Hepatocyte (in vitro differentiated cells): ENCODE measurements around the gene PTPRN2. TPM values are rescaled to one million over a fixed set of nuclear protein-coding genes. Genes with fewer than 3 reads are reported as not detected.

ENCODE experiments used
- DNase-seq: peaks from one replicate; pipeline ENCODE4 v3.0.0-alpha.2; 2016; ENCODE audit warnings: low spot score
- H2AFZ ChIP-seq: fragments of 200-600 bp; sonication (generic); 2 replicates; pipeline ENCODE4 v1.6.0; 2016; ENCODE audit warnings: antibody characterized with exemption, mild to moderate bottlenecking
- H3K27ac ChIP-seq: fragments of 200-600 bp; sonication (generic); 2 replicates; pipeline ENCODE4 v1.5.1; 2016; ENCODE audit warnings: mild to moderate bottlenecking
- H3K27me3 ChIP-seq: fragments of 200-600 bp; sonication (generic); 2 replicates; pipeline ENCODE4 v1.6.1; 2016
- H3K36me3 ChIP-seq: fragments of 200-600 bp; sonication (generic); replicated peaks from 2 replicates; pipeline ENCODE4 v1.5.1; 2016; ENCODE audit warnings: low read depth; ENCODE audit not compliant: insufficient read depth
- H3K4me1 ChIP-seq: fragments of 200-600 bp; sonication (generic); 2 replicates; pipeline ENCODE4 v1.5.1; 2016; ENCODE audit warnings: mild to moderate bottlenecking, moderate library complexity; ENCODE audit not compliant: insufficient read depth
- H3K4me2 ChIP-seq: fragments of 200-600 bp; sonication (generic); 2 replicates; pipeline ENCODE4 v1.6.0; 2016
- H3K4me3 ChIP-seq: fragments of 200-600 bp; sonication (generic); 2 replicates; pipeline ENCODE4 v1.5.1; 2016; ENCODE audit warnings: mild to moderate bottlenecking
- H3K79me2 ChIP-seq: fragments of 200-600 bp; sonication (generic); 2 replicates; pipeline ENCODE4 v1.6.0; 2017; ENCODE audit warnings: mild to moderate bottlenecking
- H3K9me2 ChIP-seq: fragments of 200-600 bp; sonication (generic); replicated peaks from 2 replicates; pipeline ENCODE4 v1.6.0; 2017; ENCODE audit warnings: mild to moderate bottlenecking; ENCODE audit not compliant: insufficient read depth
- H3K9me3 ChIP-seq: fragments of 200-600 bp; sonication (generic); 2 replicates; pipeline ENCODE4 v1.5.1; 2016; ENCODE audit warnings: low read depth, mild to moderate bottlenecking
- H4K20me1 ChIP-seq: fragments of 200-600 bp; sonication (generic); 2 replicates; pipeline ENCODE4 v1.6.0; 2016; ENCODE audit warnings: mild to moderate bottlenecking; ENCODE audit not compliant: insufficient read depth, poor library complexity, severe bottlenecking
- EZH2 ChIP-seq: fragments of 200-600 bp; sonication (generic); IDR thresholded peaks from 2 replicates; pipeline ENCODE4 v1.6.1; 2016; ENCODE audit warnings: antibody characterized with exemption, mild to moderate bottlenecking, borderline replicate concordance
- EZH2phosphoT487 ChIP-seq: fragments of 200-600 bp; sonication (generic); IDR thresholded peaks from one replicate; pipeline ENCODE4 v1.6.1; 2018; ENCODE audit warnings: antibody characterized with exemption, mild to moderate bottlenecking, low read depth, moderate library complexity; ENCODE audit not compliant: unreplicated experiment, severe bottlenecking
- WGBS: methylation state at CpG from one replicate; pipeline ENCODE4 v1.1.6; 2016; ENCODE audit warnings: low lambda C conversion rate; ENCODE audit errors: missing lambda C conversion rate; 5-methylcytosine and 5-hydroxymethylcytosine counted together
- polyA plus RNA-seq: library from polyadenylated mRNA; unstranded; fragments of >200 nt; fragmentation: Nextera tagmentation; extraction: Ambion mirVana; gene quantifications from 2 replicates; pipeline ENCODE4 v1.2.1, GENCODE V29; 2016
- total RNA-seq: library from RNA; depleted of rRNA; stranded (reverse); fragments of >200 nt; gene quantifications from 2 replicates; pipeline ENCODE4 v1.2.3, GENCODE V29; 2014
- TF ChIP-seq, protein P1 (sequence below): fragments of 200-600 bp; sonication (generic); IDR thresholded peaks from 2 replicates; pipeline ENCODE4 v1.5.1; 2016; ENCODE audit warnings: antibody characterized with exemption, mild to moderate bottlenecking; ENCODE audit not compliant: poor library complexity

The PTPRN2 gene
- total and polyA plus RNA-seq, 2 experiments from 2014 or later = 2.1 to 3.3 TPM

DNA sequence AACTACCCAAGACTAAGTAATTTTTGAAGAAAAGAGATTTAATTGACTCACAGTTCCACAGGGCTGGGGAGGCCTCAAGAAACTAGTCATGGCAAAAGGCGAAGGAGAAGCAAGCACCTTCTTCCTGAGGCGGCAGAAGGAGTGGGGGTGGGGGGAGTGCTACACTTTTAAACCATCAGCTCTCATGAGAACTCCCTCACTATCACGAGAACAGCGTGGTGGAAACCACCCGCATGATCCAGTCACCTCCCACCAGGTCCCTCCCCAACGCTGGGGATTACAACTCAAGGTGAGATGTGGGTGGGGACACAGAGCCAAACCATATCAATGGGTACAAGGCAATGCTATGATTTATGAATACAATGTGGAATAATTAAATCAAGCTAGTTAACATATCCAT, 241.9 kb downstream of the PTPRN2 start:
- no peak overlapping the region for H3K27ac ChIP-seq
- no peak overlapping the region for H3K4me3 ChIP-seq
- no peaks in the 10 kb centered on the region for H3K36me3 ChIP-seq
- H3K27me3 ChIP-seq = peaks cover 11% of the 10 kb centered on the region
- TF ChIP-seq, protein P1, sequence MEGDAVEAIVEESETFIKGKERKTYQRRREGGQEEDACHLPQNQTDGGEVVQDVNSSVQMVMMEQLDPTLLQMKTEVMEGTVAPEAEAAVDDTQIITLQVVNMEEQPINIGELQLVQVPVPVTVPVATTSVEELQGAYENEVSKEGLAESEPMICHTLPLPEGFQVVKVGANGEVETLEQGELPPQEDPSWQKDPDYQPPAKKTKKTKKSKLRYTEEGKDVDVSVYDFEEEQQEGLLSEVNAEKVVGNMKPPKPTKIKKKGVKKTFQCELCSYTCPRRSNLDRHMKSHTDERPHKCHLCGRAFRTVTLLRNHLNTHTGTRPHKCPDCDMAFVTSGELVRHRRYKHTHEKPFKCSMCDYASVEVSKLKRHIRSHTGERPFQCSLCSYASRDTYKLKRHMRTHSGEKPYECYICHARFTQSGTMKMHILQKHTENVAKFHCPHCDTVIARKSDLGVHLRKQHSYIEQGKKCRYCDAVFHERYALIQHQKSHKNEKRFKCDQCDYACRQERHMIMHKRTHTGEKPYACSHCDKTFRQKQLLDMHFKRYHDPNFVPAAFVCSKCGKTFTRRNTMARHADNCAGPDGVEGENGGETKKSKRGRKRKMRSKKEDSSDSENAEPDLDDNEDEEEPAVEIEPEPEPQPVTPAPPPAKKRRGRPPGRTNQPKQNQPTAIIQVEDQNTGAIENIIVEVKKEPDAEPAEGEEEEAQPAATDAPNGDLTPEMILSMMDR = no peak
- TF ChIP-seq EZH2phosphoT487 = no peak
- no peak for TF ChIP-seq EZH2
- no peaks in the 10 kb centered on the region for H3K79me2 ChIP-seq
- H4K20me1 ChIP-seq = no peaks in the 10 kb centered on the region
- 57% methylated on average over 6 of the region's 6 CpGs for WGBS
- H3K9me2 ChIP-seq = no peaks in the 10 kb centered on the region
- no peak overlapping the region for H3K4me2 ChIP-seq
- H3K9me3 ChIP-seq = no peaks in the 10 kb centered on the region
- no peaks in the 10 kb centered on the region for H3K4me1 ChIP-seq
- H2AFZ ChIP-seq = no peak overlapping the region
- no peak for DNase-seq

DNA sequence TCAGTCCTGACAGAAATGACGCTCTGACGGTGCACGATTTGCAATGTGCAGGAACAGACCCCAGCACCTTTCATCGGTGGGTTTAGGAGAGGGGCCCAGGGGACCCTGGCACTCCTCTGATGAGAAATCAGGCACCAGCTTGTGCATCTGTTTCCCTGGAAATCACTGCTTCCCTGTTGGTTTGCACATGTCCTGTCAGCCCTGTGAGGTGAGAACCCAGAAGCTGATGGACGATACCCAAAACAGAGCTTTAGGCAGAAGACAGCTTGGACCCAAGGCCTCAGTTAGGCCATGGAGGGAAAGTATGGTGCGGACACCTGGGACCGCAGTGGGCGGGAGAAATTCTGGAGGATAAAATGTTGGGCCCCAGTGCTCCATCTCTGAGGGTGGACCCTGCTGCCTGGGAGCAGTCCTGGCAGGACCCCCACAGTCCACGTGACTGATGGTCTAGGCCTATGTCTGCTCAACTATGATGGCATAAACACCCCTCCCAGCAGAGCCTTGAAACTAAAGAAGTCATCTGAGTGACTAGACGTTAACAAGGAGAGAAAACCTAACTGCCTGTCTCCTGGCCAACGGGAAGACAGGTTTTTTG, 242.8 kb downstream of the PTPRN2 start:
- Histone ChIP-seq H3K79me2 (no peaks in the 10 kb centered on the region), H3K27me3 (peaks cover 2% of the 10 kb centered on the region), H3K36me3 (no peaks in the 10 kb centered on the region), H4K20me1 (no peaks in the 10 kb centered on the region), H3K9me3 (no peaks in the 10 kb centered on the region), H3K4me2 (no peak overlapping the region), H3K4me1 (no peaks in the 10 kb centered on the region), H3K27ac (no peak overlapping the region), H3K4me3 (no peak overlapping the region), H3K9me2 (no peaks in the 10 kb centered on the region), H2AFZ (no peak overlapping the region)
- no peak for DNase-seq
- WGBS = 90% methylated on average over 11 of the region's 11 CpGs
- TF ChIP-seq, protein P1 = no peak
- TF ChIP-seq EZH2 = no peak
- TF ChIP-seq EZH2phosphoT487 = no peak

DNA sequence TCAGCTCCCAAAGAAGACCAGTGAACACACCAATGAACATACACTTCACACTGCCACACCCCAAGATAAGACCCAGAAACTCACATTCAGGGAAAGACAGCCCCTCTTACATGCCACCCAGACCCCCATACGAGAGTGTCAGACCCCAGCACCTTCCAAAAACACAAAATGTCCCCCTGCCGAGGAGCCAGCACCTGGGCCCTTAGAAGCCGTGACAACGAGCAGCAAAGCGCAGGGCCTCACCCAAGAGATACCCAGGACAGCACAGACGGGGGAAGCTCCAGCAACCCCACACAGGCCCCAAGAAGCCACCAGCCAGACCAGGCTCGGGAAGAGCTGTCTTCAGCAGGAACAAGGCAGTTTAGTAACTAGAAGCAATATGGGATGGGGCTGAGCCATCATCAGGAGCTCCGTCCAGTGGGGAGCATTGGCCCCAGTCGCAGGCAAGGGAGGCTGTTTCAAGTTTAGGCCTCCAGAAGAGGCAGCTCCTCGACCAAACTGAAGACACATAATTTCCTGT, 243.6 kb downstream of the PTPRN2 start:
- H3K27ac ChIP-seq = no peak overlapping the region
- H3K79me2 ChIP-seq = no peaks in the 10 kb centered on the region
- H3K9me2 ChIP-seq = no peaks in the 10 kb centered on the region
- DNase-seq = no peak
- no peaks in the 10 kb centered on the region for H3K27me3 ChIP-seq
- no peaks in the 10 kb centered on the region for H3K36me3 ChIP-seq
- no peaks in the 10 kb centered on the region for H3K9me3 ChIP-seq
- no peaks in the 10 kb centered on the region for H3K4me1 ChIP-seq
- 84% methylated on average over 10 of the region's 10 CpGs for WGBS
- no peak overlapping the region for H3K4me2 ChIP-seq
- H3K4me3 ChIP-seq = no peak overlapping the region
- TF ChIP-seq EZH2 (no peak), EZH2phosphoT487 (no peak)
- TF ChIP-seq, protein P1 = no peak
- no peak overlapping the region for H2AFZ ChIP-seq
- no peaks in the 10 kb centered on the region for H4K20me1 ChIP-seq
